Spleen (tissue), 11 donors: ENCODE results near the gene MAPKAP1. TPM values are rescaled to one million over a fixed set of nuclear protein-coding genes. Genes with fewer than 3 reads are reported as not detected.

Source experiments
- DNase-seq: peaks from one replicate; pipeline ENCODE4 v3.0.0-alpha.2; 2020
- H3K27ac ChIP-seq, 8 donors: fragments of 200-600 bp; sonication (generic) in 7 of 8; 1 replicate in 4 of 8; 2 replicates in 4 of 8; pipeline versions ENCODE4 v1.5.0 to v1.8.0; 2016 to 2021; ENCODE audit warnings: inconsistent platforms in 4 of 8, mild to moderate bottlenecking in 4 of 8, moderate library complexity in 1 of 8
- H3K27me3 ChIP-seq, 7 donors: fragments of 200-600 bp; sonication (generic) in 6 of 7; replicated peaks in 1 of 7; 1 replicate in 4 of 7; 2 replicates in 3 of 7; pipeline versions ENCODE4 v1.5.0 to v1.8.0; 2016 to 2021; ENCODE audit warnings: inconsistent platforms in 3 of 7, mild to moderate bottlenecking in 1 of 7
- H3K36me3 ChIP-seq, 6 donors: fragments of 200-600 bp; sonication (generic) in 5 of 6; 1 replicate in 4 of 6; 2 replicates in 2 of 6; pipeline versions ENCODE4 v1.5.0 to v1.8.0; 2016 to 2021; ENCODE audit warnings: inconsistent platforms in 2 of 6
- H3K4me1 ChIP-seq, 6 donors: fragments of 200-600 bp; sonication (generic) in 5 of 6; 1 replicate in 3 of 6; 2 replicates in 3 of 6; pipeline versions ENCODE4 v1.5.0 to v1.8.0; 2016 to 2021; ENCODE audit warnings: inconsistent platforms in 3 of 6
- H3K4me3 ChIP-seq, 8 donors: fragments of 200-600 bp; sonication (generic) in 7 of 8; 1 replicate in 4 of 8; 2 replicates in 4 of 8; pipeline versions ENCODE4 v1.5.0 to v1.8.0; 2016 to 2021; ENCODE audit warnings: inconsistent platforms in 4 of 8, mild to moderate bottlenecking in 4 of 8, moderate library complexity in 2 of 8
- H3K9me3 ChIP-seq, 8 donors: fragments of 200-600 bp; sonication (generic) in 7 of 8; 1 replicate in 4 of 8; 2 replicates in 4 of 8; pipeline versions ENCODE4 v1.5.0 to v1.8.0; 2016 to 2021; ENCODE audit warnings: inconsistent platforms in 4 of 8
- CTCF ChIP-seq, 11 experiments: fragments of 200-600 bp in 7 of 11; fragments of 450-650 bp in 4 of 11; sonication (generic) in 4 of 11; IDR thresholded peaks in 8 of 11; conservative IDR thresholded peaks in 3 of 11; 1 replicate in 7 of 11; 2 replicates in 4 of 11; pipeline versions ENCODE4 v1.4.0 to v1.8.0; 2016 to 2021; ENCODE audit warnings: antibody characterized with exemption in 11 of 11, inconsistent platforms in 4 of 11, mild to moderate bottlenecking in 1 of 11
- POLR2A ChIP-seq, 3 donors: fragments of 450-650 bp; IDR thresholded peaks; one replicate each; pipeline ENCODE4 v1.5.1; 2017; ENCODE audit warnings: antibody characterized with exemption in 3 of 3, mild to moderate bottlenecking in 1 of 3
- POLR2AphosphoS5 ChIP-seq, 3 donors: sonication (generic); formaldehyde crosslinking; IDR thresholded peaks; one replicate each; pipeline ENCODE4 v1.5.1; 2017; ENCODE audit warnings: antibody characterized with exemption in 3 of 3
- WGBS, 5 donors: extraction: QIAGEN DNeasy Blood & Tissue Kit in 3 of 5; methylation state at CpG; one replicate each; pipeline versions ENCODE4 v1.1.5 to v1.1.7; 2013 to 2018; 5-methylcytosine and 5-hydroxymethylcytosine counted together
- intact Hi-C: fragments of 100-400 bp; cut with DNase I; formaldehyde crosslinking; loops from one replicate; pipeline ENCODE4 v1.15.0; 2023; ENCODE audit warnings: low total_unique reads
- polyA plus RNA-seq, 3 donors: library from polyadenylated mRNA; stranded (reverse); fragments of 200-250 nt; gene quantifications; one replicate each; pipeline ENCODE4 v1.2.1, GENCODE V29; 2013
- total RNA-seq, 7 donors: library from RNA; depleted of rRNA in 3 of 7; stranded (reverse); fragments of >200 nt in 3 of 7; fragmentation: NEBNext Ultra II Directional in 4 of 7; extraction: Animal tissue kit (Norgen Biotek cat#: 25700) in 4 of 7; gene quantifications; one replicate each; pipeline versions ENCODE4 v1.1.0 to v1.2.1, GENCODE V29; 2016 to 2021
- donor health status: healthy with polysubstance abuse.
- donor health status: DM: no; HTN: no; CAD: no; lungs with moderate emphysema.
- donor health status: DM: no; HTN: no; CAD: no.
- donor health status: Bipolar disorder and iron deficiency.
- donor health status: healthy.
- donor health status: DM: no; HTN: no; CAD: no.
- donor health status: DM: yes; HTN: yes; CAD: no.

MAPKAP1 gene
- total and polyA plus RNA-seq, 10 donors: 37.2 to 77.2 (median 60.4) TPM

- Histone ChIP-seq H3K36me3 (no peaks in the 10 kb centered on the region), H3K9me3 (no peaks in the 10 kb centered on the region), H3K27me3 (no peaks in the 10 kb centered on the region), H3K4me3 (no peak overlapping the region), H3K4me1 (no peaks in the 10 kb centered on the region), H3K27ac (no peak overlapping the region)
- intact Hi-C loops: no loop called here
- WGBS, 5 donors: 94 to 99% (median 95%) methylated on average over 8 of the region's 8 CpGs
- no peak for TF ChIP-seq CTCF (IDR thresholded peaks at IDR 0.05 in 8 of 11, conservative IDR thresholded peaks at IDR 0.05 in 3 of 11)
- TF ChIP-seq POLR2A (IDR thresholded peaks at IDR 0.05): no peak
- TF ChIP-seq POLR2AphosphoS5 (IDR thresholded peaks at IDR 0.05): no peak
- no peak for DNase-seq
Measured at GRCh38 chr9:125416517-125416916, 290.5 kb downstream of the MAPKAP1 start.

GRCh38 chr9:125415583-125416460 lies 291.2 kb downstream of the MAPKAP1 start:
- DNase-seq: no peak
- H3K27me3 ChIP-seq: peaks cover 0 to 2% (median 0%) of the 10 kb centered on the region in 7 donors
- no peaks in the 10 kb centered on the region for H3K4me1 ChIP-seq
- no peak overlapping the region for H3K4me3 ChIP-seq
- H3K36me3 ChIP-seq: no peaks in the 10 kb centered on the region
- TF ChIP-seq CTCF (IDR thresholded peaks at IDR 0.05 in 8 of 11, conservative IDR thresholded peaks at IDR 0.05 in 3 of 11): no peak
- TF ChIP-seq POLR2A (IDR thresholded peaks at IDR 0.05): no peak
- no peak for TF ChIP-seq POLR2AphosphoS5 (IDR thresholded peaks at IDR 0.05)
- intact Hi-C loops: no loop called here
- no peak overlapping the region for H3K27ac ChIP-seq
- WGBS, 5 donors: 87 to 94% (median 88%) methylated on average over 21 to 23 of the region's 23 CpGs
- H3K9me3 ChIP-seq: no peaks in the 10 kb centered on the region

GRCh38 chr9:125413579-125413978 lies 293.4 kb downstream of the MAPKAP1 start:
- H3K4me3 ChIP-seq: no peak overlapping the region
- no peaks in the 10 kb centered on the region for H3K36me3 ChIP-seq
- no peak for TF ChIP-seq POLR2AphosphoS5 (IDR thresholded peaks at IDR 0.05)
- TF ChIP-seq POLR2A (IDR thresholded peaks at IDR 0.05): no peak
- no peak for TF ChIP-seq CTCF (IDR thresholded peaks at IDR 0.05 in 8 of 11, conservative IDR thresholded peaks at IDR 0.05 in 3 of 11)
- intact Hi-C loops: no loop called here
- no peak for DNase-seq
- no peak overlapping the region for H3K27ac ChIP-seq
- 90 to 97% (median 94%) methylated on average over 8 of the region's 8 CpGs for WGBS, 5 donors
- peaks cover 3 to 7% (median 4%) of the 10 kb centered on the region in 6 donors for H3K4me1 ChIP-seq
- H3K9me3 ChIP-seq: no peaks in the 10 kb centered on the region
- peaks cover 0 to 19% (median 5%) of the 10 kb centered on the region in 7 donors for H3K27me3 ChIP-seq

- no peak for DNase-seq
- WGBS, 5 donors: 77 to 87% (median 81%) methylated on average over 10 of the region's 10 CpGs
- Histone ChIP-seq H3K4me1 (peaks cover 8 to 21% (median 17%) of the 10 kb centered on the region in 6 donors), H3K27me3 (peaks cover 0 to 33% (median 11%) of the 10 kb centered on the region in 7 donors), H3K4me3 (no peak overlapping the region), H3K9me3 (no peaks in the 10 kb centered on the region), H3K36me3 (no peaks in the 10 kb centered on the region), H3K27ac (no peak overlapping the region)
- TF ChIP-seq CTCF (IDR thresholded peaks at IDR 0.05 in 8 of 11, conservative IDR thresholded peaks at IDR 0.05 in 3 of 11) (no peak), POLR2AphosphoS5 (IDR thresholded peaks at IDR 0.05) (no peak), POLR2A (IDR thresholded peaks at IDR 0.05) (no peak)
- intact Hi-C loops: no loop called here
Measured at GRCh38 chr9:125412166-125412565, 294.8 kb downstream of the MAPKAP1 start.
